ENCODE data around the gene C2orf76.

GRCh38 chr2:119307419-119308140 is 59.1 kb downstream of the C2orf76 start:
- no peak for TF ChIP-seq CTCF (IDR thresholded peaks at IDR 0.05; ENCODE audit: poor library complexity, severe bottlenecking)
- no peak for TF ChIP-seq EP300 (conservative IDR thresholded peaks at IDR 0.05; ENCODE audit: poor library complexity, severe bottlenecking)
- TF ChIP-seq REST (IDR thresholded peaks at IDR 0.05; ENCODE audit: borderline replicate concordance): no peak
- no peak for TF ChIP-seq SMC3 (conservative IDR thresholded peaks at IDR 0.05; ENCODE audit: poor library complexity)
- TF ChIP-seq POLR2AphosphoS5 (IDR thresholded peaks at IDR 0.05): no peak
- TF ChIP-seq EZH2 (IDR thresholded peaks at IDR 0.05; ENCODE audit: borderline replicate concordance, insufficient read depth, low read length, poor library complexity, severe bottlenecking): no peak
- no peak for TF ChIP-seq MXI1 (conservative IDR thresholded peaks at IDR 0.05; ENCODE audit: poor library complexity, severe bottlenecking)
